K562 (cell line): ENCODE results near the gene PCBP4.

Experiments used
- ARNT ChIP-seq, 2 experiments: fragments of 450-650 bp; IDR thresholded peaks; 2 replicates each; pipeline ENCODE4 v1.6.1; 2016; ENCODE audit warnings: mild to moderate bottlenecking in 1 of 2
- CHD7 ChIP-seq: fragments of 200-600 bp; sonication (generic); IDR thresholded peaks from one replicate; pipeline ENCODE4 v1.6.1; 2012; ENCODE audit warnings: mild to moderate bottlenecking, low read depth, low read length, inconsistent platforms
- ZNF347 ChIP-seq: fragments of 450-650 bp; formaldehyde crosslinking; IDR thresholded peaks from 2 replicates; pipeline ENCODE4 v1.4.0; 2020; ENCODE audit warnings: low read depth, mild to moderate bottlenecking, moderate library complexity

GRCh38 chr3:51992017-51992682 lies 24.9 kb upstream of the PCBP4 start:
- TF ChIP-seq CHD7 (no peak), ZNF347 (CRISPR knock-in tag) (no peak), ARNT (IDR thresholded peaks at IDR 0.05) (no peak)
